Endothelial cell of umbilical vein (primary cell): ENCODE data around the gene RTKN2. TPM values are rescaled to one million over a fixed set of nuclear protein-coding genes. Genes with fewer than 3 reads are reported as not detected.

Experiments
- BruUV-seq: library from RNA; stranded (reverse); fragments of 400-500 nt; replicated peaks from 2 replicates; lab custom pipeline; 2021; lab: Mats Ljungman, UMichigan
- CTCF ChIA-PET: fragments of 300-600, 350-600 bp; sonication (Branson Sonifier 250); formaldehyde crosslinking; loops from one replicate; lab custom pipeline; 2021; ENCODE audit warnings: antibody characterized with exemption, inconsistent platforms; lab: Charles Lee
- POLR2A ChIA-PET: fragments of 300-600, 350-600 bp; sonication (Branson Sonifier 250); formaldehyde crosslinking; loops from one replicate; lab custom pipeline; 2021; ENCODE audit warnings: antibody characterized with exemption, inconsistent platforms; lab: Charles Lee
- DNase-seq: peaks from one replicate; pipeline ENCODE4 v3.0.0-alpha.2; 2011; ENCODE audit warnings: low read depth, low spot score
- FAIRE-seq: peaks from 2 replicates; lab custom pipeline; 2011; peaks lifted over from hg19 to GRCh38; lab: Jason Lieb, UNC
- H2AFZ ChIP-seq: 2 replicates; pipeline ENCODE4 v1.6.0; 2012; ENCODE audit warnings: low read depth, low read length, control low read depth, inconsistent platforms
- H3K27ac ChIP-seq: 2 replicates; pipeline ENCODE4 v1.5.1; 2011; ENCODE audit warnings: low read depth, mild to moderate bottlenecking, control low read depth, low read length, moderate library complexity; ENCODE audit not compliant: insufficient read depth
- H3K27me3 ChIP-seq, 2 experiments: 2 replicates each; pipeline versions ENCODE4 v1.6.0 to v1.6.1; 2011; ENCODE audit warnings: low read length in 2 of 2, mixed read lengths in 1 of 2; ENCODE audit not compliant: control insufficient read depth in 2 of 2, insufficient read depth in 2 of 2
- H3K36me3 ChIP-seq, 2 experiments: 2 replicates in 1 of 2; 3 replicates in 1 of 2; pipeline ENCODE4 v1.5.1; 2011; ENCODE audit warnings: low read length in 2 of 2, mild to moderate bottlenecking in 1 of 2, moderate library complexity in 1 of 2; ENCODE audit not compliant: control insufficient read depth in 2 of 2, insufficient read depth in 2 of 2; ENCODE audit errors: extremely low read depth in 1 of 2
- H3K4me1 ChIP-seq: 3 replicates; pipeline ENCODE4 v1.5.1; 2011; ENCODE audit warnings: mild to moderate bottlenecking, low read length; ENCODE audit not compliant: control insufficient read depth, insufficient read depth; ENCODE audit errors: extremely low read depth
- H3K4me2 ChIP-seq: 2 replicates; pipeline ENCODE4 v1.6.1; 2011; ENCODE audit warnings: low read length, control low read depth, mixed read lengths; ENCODE audit not compliant: insufficient read depth
- H3K4me3 ChIP-seq, 3 experiments: fragments of 200-600 bp in 1 of 3; sonication (generic), shearing (Covaris generic) in 1 of 3; replicated peaks in 1 of 3; 2 replicates each; pipeline ENCODE4 v1.5.1; 2011 to 2016; ENCODE audit warnings: control low read depth in 3 of 3, low read length in 3 of 3, mild to moderate bottlenecking in 2 of 3, inconsistent platforms in 1 of 3, low read depth in 1 of 3, moderate library complexity in 1 of 3; ENCODE audit not compliant: insufficient read depth in 1 of 3
- H3K79me2 ChIP-seq: 2 replicates; pipeline ENCODE4 v1.6.0; 2012; ENCODE audit warnings: low read length, inconsistent platforms; ENCODE audit not compliant: control insufficient read depth, insufficient read depth
- H3K9ac ChIP-seq: replicated peaks from 2 replicates; pipeline ENCODE3; 2011; ENCODE audit warnings: low read length, control low read depth; ENCODE audit not compliant: insufficient read depth; ENCODE audit errors: extremely low read depth
- H3K9me1 ChIP-seq: replicated peaks from 3 replicates; pipeline ENCODE4 v1.6.0; 2011; ENCODE audit warnings: mild to moderate bottlenecking, low read length; ENCODE audit not compliant: control insufficient read depth, insufficient read depth; ENCODE audit errors: extremely low read depth
- H3K9me3 ChIP-seq: replicated peaks from 2 replicates; pipeline ENCODE4 v1.5.1; 2012; ENCODE audit warnings: low read length, inconsistent platforms; ENCODE audit not compliant: control insufficient read depth, insufficient read depth
- H4K20me1 ChIP-seq: replicated peaks from 2 replicates; pipeline ENCODE3; 2011; ENCODE audit warnings: mild to moderate bottlenecking, low read length; ENCODE audit not compliant: control insufficient read depth, insufficient read depth; ENCODE audit errors: extremely low read depth
- CTCF ChIP-seq, 2 donors: IDR thresholded peaks; 1 replicate in 1 of 2; 2 replicates in 1 of 2; pipeline ENCODE4 v1.5.1; 2011; ENCODE audit warnings: low read length in 2 of 2, mild to moderate bottlenecking in 2 of 2, moderate library complexity in 2 of 2, control low read depth in 1 of 2, inconsistent platforms in 1 of 2, low read depth in 1 of 2; ENCODE audit not compliant: insufficient read depth in 1 of 2; ENCODE audit errors: extremely low read depth in 1 of 2
- EZH2 ChIP-seq: IDR thresholded peaks from 2 replicates; pipeline ENCODE4 v1.6.1; 2012; ENCODE audit warnings: borderline replicate concordance, low read depth, mild to moderate bottlenecking, moderate library complexity, low read length, inconsistent platforms; ENCODE audit not compliant: severe bottlenecking
- FOS ChIP-seq: IDR thresholded peaks from 2 replicates; pipeline ENCODE4 v1.6.1; 2011; ENCODE audit warnings: mild to moderate bottlenecking, low read length, moderate library complexity, borderline replicate concordance; ENCODE audit not compliant: insufficient read depth
- GATA2 ChIP-seq: IDR thresholded peaks from 2 replicates; pipeline ENCODE4 v1.7.0; 2011; ENCODE audit warnings: low read depth, mild to moderate bottlenecking, moderate library complexity, mixed read lengths, low read length; ENCODE audit not compliant: insufficient read length, insufficient read depth
- JUN ChIP-seq: IDR thresholded peaks from 2 replicates; pipeline ENCODE4 v1.6.1; 2011; ENCODE audit warnings: borderline replicate concordance, low read depth; ENCODE audit not compliant: insufficient read length, insufficient read depth
- MAX ChIP-seq: IDR thresholded peaks from 2 replicates; pipeline ENCODE4 v1.6.1; 2011; ENCODE audit not compliant: insufficient read depth, insufficient read length
- MYC ChIP-seq: IDR thresholded peaks from one replicate; pipeline ENCODE4 v1.6.1; 2011; ENCODE audit warnings: mild to moderate bottlenecking, low read depth, low read length
- POLR2A ChIP-seq: IDR thresholded peaks from 2 replicates; pipeline ENCODE4 v1.6.1; 2012; ENCODE audit warnings: low read depth, mild to moderate bottlenecking, control low read depth, low read length
- POLR2AphosphoS5 ChIP-seq: IDR thresholded peaks from 2 replicates; pipeline ENCODE4 v1.6.1; 2012; ENCODE audit warnings: low read depth, mild to moderate bottlenecking, control low read depth, low read length, moderate library complexity; ENCODE audit not compliant: insufficient read depth
- dilution Hi-C: fragments of 300-500 bp; cut with MboI; formaldehyde crosslinking; loops from one replicate; pipeline ENCODE4 v1.15.0; 2019; ENCODE audit warnings: low sequenced_read_pairs; ENCODE audit not compliant: extremely low pct_ligation_motif_present
- intact Hi-C: fragments of 100-400 bp; cut with micrococcal nuclease; formaldehyde crosslinking; loops from one replicate; pipeline ENCODE4 v1.10.0; 2022
- polyA plus RNA-seq, 4 experiments: library from polyadenylated mRNA; depleted of rRNA in 3 of 4; stranded (reverse) in 3 of 4; unstranded in 1 of 4; fragments of >200 nt; gene quantifications; 2 replicates each; pipeline versions ENCODE4 v1.2.1 to v1.2.3, GENCODE V29; 2011 to 2012; ENCODE audit warnings: missing spikeins in 1 of 4
- total RNA-seq: library from RNA; stranded (reverse); gene quantifications from 2 replicates; pipeline ENCODE4 v1.2.3, GENCODE V29; 2021

Gene RTKN2
- total and polyA plus RNA-seq, 2 donors (not counting 3 experiments of a cell fraction or from before 2014, with no cell fraction given): 0.65 to 4.8 TPM

DNA sequence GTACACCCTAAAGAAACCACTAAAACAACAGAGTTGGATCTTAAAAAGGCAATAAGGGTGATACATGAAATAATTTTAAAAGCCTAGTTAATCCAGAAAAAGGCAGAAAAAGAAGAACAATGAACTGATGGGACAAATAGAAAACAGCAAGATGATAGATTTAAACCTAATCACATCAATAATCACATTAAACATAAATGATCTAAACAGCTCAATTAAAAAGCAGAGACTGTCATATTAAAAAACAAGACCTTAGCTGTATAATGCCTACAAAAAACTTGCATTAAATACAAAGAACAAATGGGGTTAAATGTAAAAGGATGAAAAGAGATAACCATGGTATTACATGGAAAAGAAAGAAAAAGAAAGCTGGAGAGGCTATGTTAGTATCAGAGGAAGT, 96.2 kb downstream of the RTKN2 start:
- BruUV-seq: no TSS peak
- Histone ChIP-seq H3K9me3 (no peaks in the 10 kb centered on the region), H3K36me3 (no peaks in the 10 kb centered on the region), H4K20me1 (no peaks in the 10 kb centered on the region), H3K27ac (no peak overlapping the region), H3K4me2 (no peak overlapping the region), H3K79me2 (no peaks in the 10 kb centered on the region), H3K27me3 (no peaks in the 10 kb centered on the region), H3K9ac (no peak overlapping the region), H2AFZ (no peak overlapping the region), H3K4me3 (no peak overlapping the region), H3K4me1 (no peaks in the 10 kb centered on the region), H3K9me1 (no peaks in the 10 kb centered on the region)
- no peak for FAIRE-seq
- intact Hi-C loops: loop anchor here (5.0 kb wide), 2 partner anchors 125 to 230 kb away; no protein-coding TSS in a partner anchor
- CTCF ChIA-PET: interaction anchor here (0.8 kb wide), 1 partner anchor 14 kb away, joined by 3 read pairs; no protein-coding TSS in a partner anchor
- TF ChIP-seq POLR2AphosphoS5: no peak
- no peak for TF ChIP-seq MAX
- TF ChIP-seq JUN: no peak
- TF ChIP-seq FOS: no peak
- no peak for TF ChIP-seq CTCF (IDR thresholded peaks at IDR 0.05; ENCODE audit: extremely low read depth in 1 of 2, insufficient read depth in 1 of 2, low read depth in 1 of 2, low read length in 2 of 2)
- no peak for TF ChIP-seq POLR2A
- TF ChIP-seq EZH2: no peak
- no peak for TF ChIP-seq GATA2
- TF ChIP-seq MYC: no peak
- DNase-seq: no peak
- dilution Hi-C loops: no loop called here
- POLR2A ChIA-PET: no interaction called here
